GM08714 (cell line): ENCODE measurements around the gene NNAT.
"Not testable (repeated sequence)": the region's sequence is repeated elsewhere in the genome, so short reads cannot be mapped to it uniquely, and the experiment has no call there.

ENCODE experiments used
- H3K4me3 ChIP-seq: fragments of 200-500 bp; sonication (Bioruptor generic); 2 replicates; pipeline ENCODE4 v1.5.1; 2014; ENCODE audit warnings: mild to moderate bottlenecking, low read length, inconsistent platforms
- ZNF274 ChIP-seq: IDR thresholded peaks from 2 replicates; pipeline ENCODE4 v1.6.1; 2012; ENCODE audit warnings: mild to moderate bottlenecking, low read depth, low read length

Gene NNAT, protein sequence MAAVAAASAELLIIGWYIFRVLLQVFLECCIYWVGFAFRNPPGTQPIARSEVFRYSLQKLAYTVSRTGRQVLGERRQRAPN

DNA sequence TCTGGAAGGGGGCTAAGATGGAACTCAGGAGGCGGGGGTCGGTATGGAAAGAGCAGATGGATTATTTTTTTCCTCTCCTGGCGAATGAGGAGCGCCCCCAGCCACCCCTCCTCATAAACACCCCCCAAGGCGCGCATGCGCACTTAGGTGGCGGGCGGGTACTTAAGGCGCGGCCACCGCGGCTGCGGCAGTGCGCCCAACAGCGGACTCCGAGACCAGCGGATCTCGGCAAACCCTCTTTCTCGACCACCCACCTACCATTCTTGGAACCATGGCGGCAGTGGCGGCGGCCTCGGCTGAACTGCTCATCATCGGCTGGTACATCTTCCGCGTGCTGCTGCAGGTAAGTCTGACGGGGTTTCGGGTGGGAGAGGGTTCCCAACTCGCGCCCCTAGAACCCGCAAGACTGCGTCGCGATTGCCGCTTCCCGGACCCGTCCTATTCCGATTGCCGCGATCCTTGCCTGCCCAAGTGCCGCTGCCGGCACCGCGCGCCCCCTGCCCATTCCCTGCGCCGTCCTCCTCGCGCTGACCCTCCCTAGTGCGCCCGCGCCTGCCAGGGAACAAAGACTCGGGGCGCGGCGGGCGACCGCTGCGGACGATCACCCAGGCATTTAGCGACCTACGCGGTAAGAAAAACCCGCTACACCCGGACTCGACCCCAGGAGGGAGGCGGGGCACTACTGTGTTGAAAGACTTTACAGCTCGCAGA, at the start of gene NNAT:
TSS of gene NNAT (plus strand) at position 190 of the 711 bp plus-strand sequence. CDS start at position 272, 82 bp downstream.
- TF ChIP-seq ZNF274 = no peak
- H3K4me3 ChIP-seq = no peak within 1 kb of the TSS

DNA sequence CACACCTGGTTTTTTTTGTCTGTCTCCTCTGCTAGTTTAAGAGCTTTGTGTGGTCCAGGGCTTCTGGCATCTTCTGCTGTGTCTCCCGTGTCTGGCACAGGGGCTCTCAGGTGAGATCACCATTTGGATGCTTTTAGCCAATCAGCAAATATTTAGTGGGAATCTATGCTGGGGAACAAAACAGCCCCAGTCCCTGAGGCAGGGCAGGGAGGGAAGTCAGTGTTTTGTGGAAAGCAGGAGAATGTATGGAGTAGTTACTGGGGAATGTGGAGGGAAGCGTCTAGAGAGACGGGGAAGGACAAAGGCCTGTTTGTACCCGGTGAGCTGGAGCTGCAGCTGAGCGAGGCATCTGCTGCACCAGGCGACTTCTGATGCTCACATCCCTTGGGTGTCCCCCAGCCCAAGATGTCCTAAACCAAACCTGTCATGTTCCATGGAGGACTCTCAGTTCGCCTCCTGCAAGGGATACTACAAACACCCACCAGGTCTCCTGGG, 49.3 kb upstream of the NNAT start:
- H3K4me3 ChIP-seq = no peak overlapping the region
- TF ChIP-seq ZNF274 = no peak

- H3K4me3 ChIP-seq = not testable (repeated sequence)
Observed at GRCh38 chr20:37472435-37472834, 48.6 kb upstream of the NNAT start.

DNA sequence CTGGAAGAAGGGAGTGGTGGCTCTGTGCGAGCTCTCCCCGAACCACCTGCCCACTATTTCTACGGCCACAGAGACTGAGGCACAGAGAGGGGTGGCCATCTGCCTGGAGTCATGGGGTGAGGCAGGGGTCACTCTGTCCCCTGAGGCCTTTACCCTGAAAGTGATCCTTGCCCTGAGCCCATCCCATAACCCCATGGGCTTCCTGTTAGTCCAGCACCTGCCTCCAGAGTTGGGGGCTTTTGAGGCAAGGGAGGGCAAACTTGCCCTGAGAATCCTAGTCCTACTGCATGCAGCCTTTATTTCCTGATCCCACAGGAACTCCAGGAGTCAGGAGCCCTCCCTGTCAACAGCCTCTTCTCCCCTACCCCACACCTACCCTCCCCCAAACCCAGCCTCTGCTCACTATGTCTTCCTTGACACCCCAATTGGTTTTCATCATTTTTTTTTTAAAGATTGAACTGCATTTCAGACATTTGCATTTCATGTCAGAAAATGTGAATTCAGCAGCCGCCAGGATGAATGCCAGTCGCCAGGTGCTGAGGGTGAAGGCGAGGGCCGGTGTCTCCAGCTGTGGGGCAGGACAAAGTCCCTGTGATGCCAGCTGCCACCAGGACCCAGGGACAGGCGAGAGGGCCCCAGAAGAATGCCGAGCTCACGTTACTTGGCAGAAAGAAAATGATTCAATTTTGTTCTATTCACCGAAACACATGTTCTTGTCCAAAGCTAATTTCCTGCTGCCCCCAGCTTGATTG, 47.6 kb upstream of the NNAT start:
- no peak overlapping the region for H3K4me3 ChIP-seq
- no peak for TF ChIP-seq ZNF274

DNA sequence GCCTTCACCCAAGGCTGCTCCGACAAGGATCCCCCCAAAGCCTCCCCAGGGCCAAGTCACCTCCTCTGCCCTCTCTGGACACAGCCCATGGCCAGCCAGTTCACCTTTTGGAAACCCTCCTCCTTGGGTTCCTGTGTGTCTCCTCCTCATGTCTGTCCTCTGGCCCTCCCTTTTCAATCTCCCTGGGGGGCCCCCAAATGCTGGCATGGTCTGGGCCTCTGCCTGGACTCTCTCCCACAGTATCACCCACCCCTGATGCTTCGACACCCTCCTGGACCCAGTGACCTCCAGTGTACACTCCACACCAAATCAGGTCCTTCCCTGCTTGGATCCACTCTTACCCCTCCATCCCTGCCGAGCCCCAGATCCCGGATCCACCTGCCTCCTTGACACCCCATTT, 46.7 kb upstream of the NNAT start:
- no peak for TF ChIP-seq ZNF274
- H3K4me3 ChIP-seq = no peak overlapping the region

- no peak for TF ChIP-seq ZNF274
- H3K4me3 ChIP-seq = no peak overlapping the region
Observed at GRCh38 chr20:37475252-37475651, 45.8 kb upstream of the NNAT start.

- no peak overlapping the region for H3K4me3 ChIP-seq
- no peak for TF ChIP-seq ZNF274
Observed at GRCh38 chr20:37477041-37477440, 44.0 kb upstream of the NNAT start.

DNA sequence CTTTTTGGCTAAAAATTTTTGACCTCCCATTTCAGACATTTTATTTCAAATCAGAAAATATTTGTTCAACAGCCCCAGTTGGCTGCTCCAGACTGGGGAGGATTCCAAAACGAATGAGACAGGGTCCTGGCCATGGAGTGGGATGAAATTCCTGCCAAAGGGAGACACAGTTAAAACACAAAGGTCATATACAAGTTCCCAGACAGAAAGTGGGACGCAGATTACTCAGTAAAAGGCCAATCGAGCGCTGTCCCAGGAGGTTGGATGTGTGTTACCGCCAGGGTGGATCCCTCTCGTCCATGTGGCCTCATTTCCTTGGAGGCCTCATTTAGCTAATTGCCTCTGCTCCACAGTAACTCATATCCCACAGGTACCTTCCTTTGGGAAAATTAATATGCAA, 41.8 kb upstream of the NNAT start:
- no peak overlapping the region for H3K4me3 ChIP-seq
- TF ChIP-seq ZNF274 = no peak

GRCh38 chr20:37479925-37480691, 40.9 kb upstream of the NNAT start:
- H3K4me3 ChIP-seq = no peak overlapping the region
- TF ChIP-seq ZNF274 = no peak

- no peak for TF ChIP-seq ZNF274
- H3K4me3 ChIP-seq = no peak overlapping the region
Observed at GRCh38 chr20:37480919-37481318, 40.1 kb upstream of the NNAT start.

DNA sequence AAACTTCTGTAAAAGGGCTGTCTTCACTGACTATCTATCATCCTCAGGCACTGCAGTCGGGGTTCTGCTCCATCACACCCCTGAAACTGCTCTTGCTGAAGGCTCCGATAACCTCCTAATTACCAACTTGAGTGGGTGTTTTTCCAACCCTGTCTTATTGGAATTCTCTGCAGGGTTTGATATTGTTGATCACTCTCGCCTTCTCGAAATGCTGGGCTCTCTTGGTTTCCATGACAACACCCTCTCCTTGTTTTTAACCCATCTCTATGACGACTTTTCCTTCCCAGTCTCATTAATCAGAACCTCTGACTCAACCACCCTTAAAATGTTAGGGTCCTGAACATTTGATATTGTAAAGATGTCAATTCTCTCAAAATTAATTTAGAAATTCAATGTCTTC, 39.4 kb upstream of the NNAT start:
- no peak overlapping the region for H3K4me3 ChIP-seq
- TF ChIP-seq ZNF274 = no peak

DNA sequence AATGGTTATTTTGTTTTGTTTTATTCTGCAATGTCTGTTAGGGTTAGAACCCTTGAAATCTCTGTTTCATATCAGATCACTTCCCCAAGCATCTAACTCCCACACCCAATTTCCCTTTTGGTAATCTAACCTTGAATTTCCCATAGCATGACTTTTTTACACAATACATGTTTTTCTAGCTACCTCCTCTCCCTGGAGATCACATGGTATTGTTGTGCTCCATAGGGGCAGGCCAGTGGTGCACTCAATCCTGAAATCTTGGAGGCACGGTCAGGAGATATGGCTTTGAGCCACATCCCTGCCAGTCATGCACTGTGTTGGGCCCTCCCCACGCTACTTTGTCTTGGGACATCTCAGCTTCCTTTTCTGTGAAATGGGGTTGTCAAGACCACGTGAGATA, 36.7 kb upstream of the NNAT start:
- TF ChIP-seq ZNF274 = no peak
- no peak overlapping the region for H3K4me3 ChIP-seq

DNA sequence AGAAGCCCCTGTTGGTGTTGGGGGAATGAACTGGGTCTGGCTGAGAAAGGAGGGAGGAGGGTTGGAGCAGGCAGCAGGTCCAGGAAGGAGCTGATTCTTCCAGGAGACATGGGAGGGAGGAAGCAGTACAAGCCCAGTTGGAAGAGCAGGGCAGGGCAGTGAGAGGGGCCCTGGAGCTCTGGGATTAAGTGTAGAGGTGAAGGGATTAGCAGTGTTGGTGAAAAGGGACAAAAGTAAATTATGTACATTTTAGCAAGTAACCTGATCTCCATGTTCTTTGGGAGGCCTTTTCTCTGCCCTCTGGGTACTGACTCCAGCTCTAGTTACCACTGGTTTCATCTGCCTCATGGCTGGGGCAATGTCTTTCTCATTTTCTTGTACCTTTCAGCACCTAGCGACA, 34.8 kb upstream of the NNAT start:
- not testable (repeated sequence) for H3K4me3 ChIP-seq

DNA sequence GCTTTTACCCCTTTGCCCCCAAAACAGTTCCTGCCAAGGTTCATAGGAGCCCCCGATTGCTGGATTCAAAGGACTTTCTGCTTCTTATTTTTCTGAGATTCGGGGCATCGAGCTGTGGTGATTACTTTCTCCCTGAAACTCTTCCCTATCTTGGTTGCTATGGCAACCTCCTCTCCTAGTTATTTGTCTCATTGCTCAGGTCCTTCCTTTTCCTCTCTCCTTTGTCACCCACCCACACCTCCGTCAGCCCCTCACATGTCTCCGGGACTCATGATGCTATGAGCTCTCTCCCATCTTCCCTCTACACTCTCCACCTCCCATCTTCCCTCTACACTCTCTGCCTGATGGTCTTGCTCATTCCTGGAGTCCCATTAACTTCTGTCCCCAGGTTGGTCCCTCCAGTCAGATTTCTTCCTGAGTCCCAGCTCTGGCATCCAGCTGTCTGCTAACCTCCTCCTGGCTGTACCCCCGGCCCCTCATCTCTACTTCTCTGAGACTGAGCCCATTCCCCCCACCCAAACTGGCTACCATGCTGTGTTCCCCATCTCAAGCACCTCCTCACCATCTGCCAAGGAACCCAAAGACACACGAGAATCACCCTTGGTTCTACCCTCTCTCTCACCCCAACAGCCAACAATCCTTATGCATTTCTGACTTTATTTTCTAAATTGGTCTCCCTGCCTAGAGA, 30.2 kb upstream of the NNAT start:
- H3K4me3 ChIP-seq = no peak overlapping the region
- no peak for TF ChIP-seq ZNF274
